ENCODE measurements around the gene SAP30BP. TPM values are rescaled to one million over a fixed set of nuclear protein-coding genes. Genes with fewer than 3 reads are reported as not detected.

Gene SAP30BP
- total and polyA plus RNA-seq, 2 donors (not counting 3 experiments of a cell fraction or from before 2014, with no cell fraction given) = 116 to 151 TPM

DNA sequence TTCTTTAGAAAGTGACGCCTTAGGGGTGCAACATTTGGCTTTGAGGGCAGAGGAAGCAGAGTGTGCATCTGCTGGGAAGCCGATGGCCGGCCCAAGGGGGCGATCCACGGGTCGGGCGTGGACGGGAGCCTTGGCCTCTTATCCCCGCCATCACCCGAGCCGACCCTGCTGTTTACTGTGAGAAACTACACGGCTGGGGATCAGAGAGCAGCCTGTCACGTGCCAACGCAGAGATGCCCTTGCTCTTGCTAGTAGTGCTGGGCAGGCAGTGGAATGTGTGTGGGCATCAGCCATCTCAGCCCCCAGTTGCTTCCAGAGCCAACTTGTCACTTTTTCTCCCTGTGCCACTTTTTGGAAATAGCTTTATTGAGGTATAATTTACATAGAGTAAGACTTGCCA lies 27.4 kb downstream of the SAP30BP start:
- no peaks in the 10 kb centered on the region for H3K9me1 ChIP-seq (replicated peaks; ENCODE audit: control insufficient read depth, extremely low read depth, insufficient read depth, low read length)
- H3K9ac ChIP-seq (replicated peaks; ENCODE audit: extremely low read depth, insufficient read depth, low read length) = peak overlapping the region; percentile 28
- H3K27me3 ChIP-seq (ENCODE audit: control insufficient read depth in 2 of 2, insufficient read depth in 2 of 2, low read length in 2 of 2) = no peaks in the 10 kb centered on the region
- H3K9me3 ChIP-seq (replicated peaks; ENCODE audit: control insufficient read depth, insufficient read depth, low read length) = no peaks in the 10 kb centered on the region
- H3K4me3 ChIP-seq (replicated peaks in 1 of 3; ENCODE audit: insufficient read depth in 1 of 3, low read depth in 1 of 3, low read length in 3 of 3) = no peak overlapping the region
- H3K4me2 ChIP-seq (ENCODE audit: insufficient read depth, low read length) = no peak overlapping the region
- H2AFZ ChIP-seq (ENCODE audit: low read depth, low read length) = no peak overlapping the region
- peaks cover 9 to 20% of the 10 kb centered on the region in 2 experiments for H3K36me3 ChIP-seq (ENCODE audit: control insufficient read depth in 2 of 2, extremely low read depth in 1 of 2, insufficient read depth in 2 of 2, low read length in 2 of 2)
- no TSS peak for BruUV-seq (replicated peaks)
- no peaks in the 10 kb centered on the region for H4K20me1 ChIP-seq (replicated peaks; ENCODE audit: control insufficient read depth, extremely low read depth, insufficient read depth, low read length)
- POLR2A ChIA-PET = no interaction called here
- dilution Hi-C loops (cut with MboI; ENCODE audit: extremely low pct_ligation_motif_present, low sequenced_read_pairs) = no loop called here
- H3K4me1 ChIP-seq (ENCODE audit: control insufficient read depth, extremely low read depth, insufficient read depth, low read length) = peaks cover 72% of the 10 kb centered on the region
- no peak for FAIRE-seq
- CTCF ChIA-PET = interaction anchor here (1.0 to 8.9 kb wide), 7 partner anchors 12 to 61 kb away, joined by 4 to 88 read pairs (median 18); partner anchors contain the start of genes ITGB4 and SMIM5
- no peak for TF ChIP-seq FOS (IDR thresholded peaks at IDR 0.05; ENCODE audit: borderline replicate concordance, insufficient read depth, low read length)
- peaks cover 56% of the 10 kb centered on the region for H3K79me2 ChIP-seq (ENCODE audit: control insufficient read depth, insufficient read depth, low read length)
- DNase-seq (ENCODE audit: low read depth, low spot score) = no peak
- intact Hi-C loops (cut with micrococcal nuclease) = no loop called here
- peak overlapping the region; percentile 80 for H3K27ac ChIP-seq (ENCODE audit: insufficient read depth, low read depth, low read length)

DNA sequence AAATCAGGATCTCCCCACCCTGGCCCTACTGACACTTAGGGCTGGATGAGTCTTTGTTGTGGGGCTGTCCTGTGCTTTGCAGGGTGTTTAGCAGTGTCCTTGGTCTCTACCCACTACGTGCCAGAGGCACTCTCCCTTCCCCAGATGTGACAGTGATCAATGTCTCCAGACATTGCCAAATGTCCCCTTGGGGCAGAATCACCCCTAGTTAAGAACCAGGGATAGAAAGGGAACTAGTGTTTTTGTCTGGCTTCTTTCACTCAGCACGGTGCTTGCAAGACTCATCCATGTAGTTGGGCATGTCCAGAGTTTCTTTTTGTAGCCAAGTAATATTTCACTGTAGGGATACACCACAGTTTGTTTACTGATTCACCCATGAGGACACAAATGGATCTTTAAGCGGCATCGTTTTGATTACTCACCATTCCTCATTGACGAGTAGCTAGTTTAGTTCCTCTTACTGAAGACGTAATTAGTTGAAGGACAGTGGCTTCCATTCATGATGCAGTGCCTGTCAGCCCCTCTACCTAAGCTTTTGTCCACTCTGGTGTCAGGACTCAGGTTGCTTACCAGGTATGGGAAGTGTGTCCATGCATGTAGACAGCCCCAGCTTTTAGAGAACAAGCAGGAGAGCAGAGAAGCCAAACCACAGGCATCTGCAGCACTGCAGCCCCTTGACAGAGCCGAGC lies 28.1 kb downstream of the SAP30BP start:
- no TSS peak for BruUV-seq (replicated peaks)
- H3K79me2 ChIP-seq (ENCODE audit: control insufficient read depth, insufficient read depth, low read length) = peaks cover 49% of the 10 kb centered on the region
- H3K9me1 ChIP-seq (replicated peaks; ENCODE audit: control insufficient read depth, extremely low read depth, insufficient read depth, low read length) = no peaks in the 10 kb centered on the region
- DNase-seq (ENCODE audit: low read depth, low spot score) (no peak), FAIRE-seq (no peak)
- no peak overlapping the region for H3K4me3 ChIP-seq (replicated peaks in 1 of 3; ENCODE audit: insufficient read depth in 1 of 3, low read depth in 1 of 3, low read length in 3 of 3)
- H3K36me3 ChIP-seq (ENCODE audit: control insufficient read depth in 2 of 2, extremely low read depth in 1 of 2, insufficient read depth in 2 of 2, low read length in 2 of 2) = peaks cover 9 to 20% of the 10 kb centered on the region in 2 experiments
- TF ChIP-seq MYC (IDR thresholded peaks at IDR 0.05; ENCODE audit: low read depth, low read length) (no peak), FOS (IDR thresholded peaks at IDR 0.05; ENCODE audit: borderline replicate concordance, insufficient read depth, low read length) (no peak), GATA2 (IDR thresholded peaks at IDR 0.05; ENCODE audit: insufficient read depth, insufficient read length, low read depth, low read length) (no peak), EZH2 (IDR thresholded peaks at IDR 0.05; ENCODE audit: borderline replicate concordance, low read depth, low read length, severe bottlenecking) (no peak), POLR2AphosphoS5 (IDR thresholded peaks at IDR 0.05; ENCODE audit: insufficient read depth, low read depth, low read length) (no peak)
- TF ChIP-seq, protein P1, sequence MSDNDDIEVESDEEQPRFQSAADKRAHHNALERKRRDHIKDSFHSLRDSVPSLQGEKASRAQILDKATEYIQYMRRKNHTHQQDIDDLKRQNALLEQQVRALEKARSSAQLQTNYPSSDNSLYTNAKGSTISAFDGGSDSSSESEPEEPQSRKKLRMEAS (IDR thresholded peaks at IDR 0.05; ENCODE audit: insufficient read depth, insufficient read length) = no peak
- peaks cover 77% of the 10 kb centered on the region for H3K4me1 ChIP-seq (ENCODE audit: control insufficient read depth, extremely low read depth, insufficient read depth, low read length)
- H3K27ac ChIP-seq (ENCODE audit: insufficient read depth, low read depth, low read length) = peak overlapping the region; percentile 80
- no peak overlapping the region for H3K4me2 ChIP-seq (ENCODE audit: insufficient read depth, low read length)
- ChIA-PET CTCF (interaction anchor here (1.2 to 8.9 kb wide), 7 partner anchors 8 to 62 kb away, joined by 3 to 88 read pairs (median 16); partner anchors contain the start of gene SMIM5), POLR2A (no interaction called here)
- no peak overlapping the region for H3K9ac ChIP-seq (replicated peaks; ENCODE audit: extremely low read depth, insufficient read depth, low read length)
- H2AFZ ChIP-seq (ENCODE audit: low read depth, low read length) = no peak overlapping the region
- H3K9me3 ChIP-seq (replicated peaks; ENCODE audit: control insufficient read depth, insufficient read depth, low read length) = no peaks in the 10 kb centered on the region
- intact Hi-C loops (cut with micrococcal nuclease) (no loop called here), dilution Hi-C loops (cut with MboI; ENCODE audit: extremely low pct_ligation_motif_present, low sequenced_read_pairs) (no loop called here)
- H4K20me1 ChIP-seq (replicated peaks; ENCODE audit: control insufficient read depth, extremely low read depth, insufficient read depth, low read length) = no peaks in the 10 kb centered on the region
- H3K27me3 ChIP-seq (ENCODE audit: control insufficient read depth in 2 of 2, insufficient read depth in 2 of 2, low read length in 2 of 2) = no peaks in the 10 kb centered on the region

Measured in endothelial cell of umbilical vein (primary cell).